Measurements from ENCODE around the gene DNMT1.

DNMT1 gene

GRCh38 chr19:10095622-10095947, 99.2 kb downstream of the DNMT1 start:
- no peak for DNase-seq (ENCODE audit: low read depth)

DNA sequence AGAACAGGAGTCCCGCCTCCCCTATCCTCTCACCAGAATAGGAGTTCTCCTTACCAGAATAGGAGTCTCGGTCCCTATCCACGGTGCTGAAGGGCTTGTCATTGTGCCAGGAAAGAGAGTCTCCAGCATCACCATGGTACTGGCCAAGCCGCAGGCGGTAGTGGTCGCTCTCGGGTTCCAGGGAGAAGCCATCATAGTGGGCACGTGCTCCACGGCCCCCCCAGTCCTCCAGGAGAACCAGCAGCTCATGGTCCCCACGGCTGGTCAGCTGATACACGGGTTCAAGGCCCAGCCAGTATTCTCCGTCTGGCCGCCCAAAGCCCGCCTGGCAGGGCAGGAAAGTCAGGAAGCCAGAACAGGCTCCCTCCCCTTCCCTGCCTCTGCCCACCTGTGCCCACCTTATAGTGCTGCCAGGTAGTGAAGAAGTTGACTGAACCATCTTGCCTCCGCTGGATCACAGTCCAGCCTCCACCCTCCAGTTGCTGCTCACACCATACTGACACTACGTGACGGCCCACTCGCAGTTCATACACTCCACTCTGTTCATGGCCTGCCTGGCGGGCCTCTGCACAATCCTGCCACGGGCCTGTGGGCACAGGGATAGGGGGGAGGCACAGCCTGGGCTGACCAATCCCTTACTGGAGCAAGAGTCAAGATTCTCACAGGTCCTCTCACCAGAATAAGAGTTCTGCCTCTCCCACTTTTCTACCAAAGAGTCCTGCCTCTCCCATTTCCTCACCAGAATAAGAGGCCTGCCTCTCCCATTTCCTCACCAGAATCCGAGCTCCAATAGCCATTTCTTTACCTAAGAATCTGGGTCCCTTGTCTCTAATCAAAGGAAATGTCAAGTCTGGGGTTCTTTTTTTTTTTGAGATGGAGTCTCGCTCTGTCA, 101.2 kb downstream of the DNMT1 start:
- no peak for DNase-seq (ENCODE audit: low read depth)

GRCh38 chr19:10092648-10093294, 102.0 kb downstream of the DNMT1 start:
- no peak for DNase-seq (ENCODE audit: low read depth)

- no peak for DNase-seq (ENCODE audit: low read depth)
Observed at GRCh38 chr19:10091895-10092641, 102.7 kb downstream of the DNMT1 start.

DNA sequence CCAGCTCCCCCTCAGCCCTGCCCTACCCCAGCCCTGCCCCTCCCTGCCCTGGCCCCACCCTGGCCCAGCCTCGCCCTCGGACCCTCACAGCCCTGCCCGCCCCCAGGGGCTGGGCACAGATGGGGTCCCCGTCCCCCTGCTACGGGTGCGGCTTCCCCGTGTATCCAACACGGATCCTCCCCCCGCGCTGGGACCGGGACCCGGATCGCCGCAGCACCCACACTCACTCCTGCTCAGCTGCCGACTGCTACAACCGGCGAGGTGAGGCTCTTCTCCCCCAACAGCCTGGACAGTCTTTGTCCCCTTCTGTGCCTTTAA, 103.4 kb downstream of the DNMT1 start:
- DNase-seq (ENCODE audit: low read depth), result no peak

GRCh38 chr19:10089801-10090375, 104.9 kb downstream of the DNMT1 start:
- no peak for DNase-seq (ENCODE audit: low read depth)

GRCh38 chr19:10088949-10089554, 105.7 kb downstream of the DNMT1 start:
- no peak for DNase-seq (ENCODE audit: low read depth)

GRCh38 chr19:10087296-10088061, 107.3 kb downstream of the DNMT1 start:
- DNase-seq (ENCODE audit: low read depth), result no peak

- DNase-seq (ENCODE audit: low read depth), result no peak
Observed at GRCh38 chr19:10086591-10087192, 108.1 kb downstream of the DNMT1 start.

DNA sequence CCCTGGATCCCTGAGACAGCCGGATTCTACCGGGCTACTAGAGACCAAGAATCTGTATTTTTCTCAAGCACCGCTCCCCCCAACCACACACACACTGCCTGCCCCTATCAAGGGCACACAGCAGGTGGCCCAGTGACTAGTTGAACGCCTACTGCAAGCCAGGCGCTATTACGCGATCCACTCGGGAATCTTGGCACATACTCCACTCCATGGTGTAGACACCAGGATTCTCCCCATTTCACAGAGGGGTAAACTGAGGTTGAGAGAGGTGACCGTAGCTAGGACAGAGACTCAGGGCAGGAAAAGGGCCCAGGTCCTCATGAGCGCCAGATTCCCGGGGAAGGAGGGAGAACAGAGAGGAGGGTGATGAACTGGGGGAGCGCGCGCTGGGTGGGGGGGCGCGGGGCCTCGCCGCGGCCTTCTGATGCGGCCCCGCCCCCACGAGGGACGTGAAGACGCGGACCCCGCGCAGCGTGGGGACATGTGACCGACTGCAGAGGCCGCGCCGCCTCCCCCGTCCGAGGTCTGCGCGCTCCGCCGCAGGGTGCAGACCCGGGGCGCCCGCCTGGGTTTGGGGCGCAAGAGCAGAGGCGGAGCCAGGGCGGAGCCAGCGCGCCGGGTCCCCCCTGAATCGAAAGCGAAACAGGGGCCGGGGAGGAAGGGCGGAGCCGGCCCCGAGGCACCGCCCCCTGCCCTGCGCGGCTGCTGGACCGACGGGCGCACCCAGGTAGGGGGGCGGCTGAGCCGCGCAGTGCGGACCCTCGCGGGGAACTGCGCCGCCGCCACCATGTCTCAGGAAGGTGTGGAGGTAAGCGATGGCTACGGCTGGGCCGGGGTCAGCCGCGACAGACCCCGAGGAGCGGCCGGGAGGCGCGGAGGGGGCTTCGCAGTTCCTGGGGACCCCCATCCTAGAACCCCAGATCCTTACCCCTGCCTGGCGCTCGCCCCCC, 108.8 kb downstream of the DNMT1 start, which contains the start of gene SHFL:
TSS of gene SHFL (plus strand) at position 677 of the 950 bp plus-strand sequence. CDS start at position 788, 111 bp downstream.
- peak; percentile 65 for DNase-seq (ENCODE audit: low read depth)

GRCh38 chr19:10084803-10085202, 110.0 kb downstream of the DNMT1 start:
- DNase-seq (ENCODE audit: low read depth), result no peak

DNA sequence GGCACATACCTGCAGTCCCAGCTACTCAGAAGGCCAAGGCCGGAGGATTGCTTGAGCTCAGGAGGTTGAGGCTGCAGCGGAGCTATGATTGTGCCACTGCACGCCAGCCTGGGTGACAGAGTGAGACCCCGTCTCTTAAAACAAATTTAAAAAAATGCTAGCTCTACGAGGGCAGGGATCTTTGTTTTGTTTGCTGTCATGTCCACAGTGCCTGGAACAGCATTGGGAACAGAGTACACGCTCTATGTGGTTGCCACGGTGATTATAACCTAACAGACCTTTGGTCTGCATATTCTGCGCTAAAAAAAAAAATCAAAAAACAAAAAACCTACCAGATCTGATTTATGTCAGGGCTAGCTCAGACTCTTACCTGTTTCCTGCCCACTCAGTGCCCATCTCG, 110.8 kb downstream of the DNMT1 start:
- no peak for DNase-seq (ENCODE audit: low read depth)

All from iris pigment epithelial cell (primary cell).